Esophagus muscularis mucosa (tissue), 4 donors: ENCODE measurements around the gene CBY1. TPM values are rescaled to one million over a fixed set of nuclear protein-coding genes. Genes with fewer than 3 reads are reported as not detected.

Source experiments
- DNase-seq: peaks from one replicate; pipeline ENCODE4 v3.0.0-alpha.2; 2017; ENCODE audit errors: extremely low spot score
- H3K27ac ChIP-seq, 4 donors: fragments of 200-600 bp; sonication (generic); replicated peaks in 1 of 4; 1 replicate in 3 of 4; 2 replicates in 1 of 4; pipeline ENCODE4 v1.5.1; 2016 to 2019; ENCODE audit warnings: mild to moderate bottlenecking in 1 of 4
- H3K27me3 ChIP-seq, 4 donors: fragments of 200-600 bp; sonication (generic); one replicate each; pipeline versions ENCODE4 v1.5.1 to v1.6.0; 2016 to 2019
- H3K36me3 ChIP-seq, 4 donors: fragments of 200-600 bp; sonication (generic); one replicate each; pipeline ENCODE4 v1.5.1; 2016 to 2019
- H3K4me1 ChIP-seq, 4 donors: fragments of 200-600 bp; sonication (generic); one replicate each; pipeline ENCODE4 v1.5.1; 2016 to 2019
- H3K4me3 ChIP-seq, 4 donors: fragments of 200-600 bp; sonication (generic); 1 replicate in 2 of 4; 2 replicates in 2 of 4; pipeline ENCODE4 v1.5.1; 2016 to 2019; ENCODE audit warnings: mild to moderate bottlenecking in 4 of 4, moderate library complexity in 1 of 4
- H3K9me3 ChIP-seq, 4 donors: fragments of 200-600 bp; sonication (generic); 1 replicate in 3 of 4; 2 replicates in 1 of 4; pipeline ENCODE4 v1.5.1; 2016 to 2019
- CTCF ChIP-seq, 3 experiments: fragments of 200-600 bp in 2 of 3; fragments of 450-650 bp in 1 of 3; sonication (generic) in 2 of 3; IDR thresholded peaks; one replicate each; pipeline ENCODE4 v1.5.1; 2017 to 2019; ENCODE audit warnings: antibody characterized with exemption in 3 of 3, mild to moderate bottlenecking in 2 of 3, moderate library complexity in 1 of 3
- EP300 ChIP-seq: sonication (generic); formaldehyde crosslinking; IDR thresholded peaks from one replicate; pipeline ENCODE4 v1.6.1; 2017; ENCODE audit warnings: antibody characterized with exemption
- POLR2A ChIP-seq: fragments of 450-650 bp; IDR thresholded peaks from one replicate; pipeline ENCODE4 v1.6.1; 2017; ENCODE audit warnings: antibody characterized with exemption, moderate library complexity, mild to moderate bottlenecking, low read depth
- POLR2AphosphoS5 ChIP-seq, 2 donors: sonication (generic); formaldehyde crosslinking; IDR thresholded peaks; one replicate each; pipeline ENCODE4 v1.6.1; 2017; ENCODE audit warnings: antibody characterized with exemption in 2 of 2
- WGBS: methylation state at CpG from one replicate; pipeline ENCODE4 v1.1.5; 2018; 5-methylcytosine and 5-hydroxymethylcytosine counted together
- intact Hi-C: fragments of 100-400 bp; cut with DNase I; formaldehyde crosslinking; loops from one replicate; pipeline ENCODE4 v1.15.1; 2023
- total RNA-seq, 4 donors: library from RNA; depleted of rRNA; stranded (reverse); fragments of >200 nt; gene quantifications; one replicate each; pipeline versions ENCODE4 v1.1.0 to v1.2.1, GENCODE V29; 2016

CBY1 gene
- total RNA-seq, 4 donors from 2014 or later: 25.2 to 36.9 (median 33.9) TPM

DNA sequence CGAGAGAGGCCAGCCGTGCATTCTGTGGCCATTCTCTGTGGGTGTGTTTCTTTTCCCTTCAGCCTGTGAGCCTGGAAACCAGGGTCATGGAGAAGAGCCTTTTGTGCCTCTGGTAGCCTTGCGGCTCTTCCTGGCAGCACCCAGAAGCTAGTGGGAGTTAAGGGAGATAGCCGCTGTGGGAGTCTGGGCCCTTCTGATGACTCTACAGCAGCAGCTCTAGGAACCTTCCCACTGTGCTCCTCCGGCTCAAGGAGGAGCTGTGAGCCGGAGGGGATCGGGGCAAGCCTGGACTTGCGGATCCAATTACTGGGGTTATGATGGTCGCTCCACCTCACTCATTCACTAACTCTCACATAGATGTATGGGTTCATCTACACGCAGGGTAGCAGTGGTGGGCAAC lies 59.8 kb downstream of the CBY1 start:
- TF ChIP-seq EP300 (no peak), POLR2AphosphoS5 (IDR thresholded peaks at IDR 0.05) (no peak), CTCF (IDR thresholded peaks at IDR 0.05) (no peak), POLR2A (no peak)
- no peaks in the 10 kb centered on the region for H3K27me3 ChIP-seq
- intact Hi-C loops: no loop called here
- no peak overlapping the region for H3K27ac ChIP-seq
- WGBS: 92% methylated on average over 7 of the region's 10 CpGs
- H3K4me1 ChIP-seq: peaks cover 42 to 65% (median 45%) of the 10 kb centered on the region in 4 donors
- no peaks in the 10 kb centered on the region for H3K9me3 ChIP-seq
- no peak for DNase-seq
- no peak overlapping the region for H3K4me3 ChIP-seq
- peaks cover 20 to 61% (median 44%) of the 10 kb centered on the region in 4 donors for H3K36me3 ChIP-seq

DNA sequence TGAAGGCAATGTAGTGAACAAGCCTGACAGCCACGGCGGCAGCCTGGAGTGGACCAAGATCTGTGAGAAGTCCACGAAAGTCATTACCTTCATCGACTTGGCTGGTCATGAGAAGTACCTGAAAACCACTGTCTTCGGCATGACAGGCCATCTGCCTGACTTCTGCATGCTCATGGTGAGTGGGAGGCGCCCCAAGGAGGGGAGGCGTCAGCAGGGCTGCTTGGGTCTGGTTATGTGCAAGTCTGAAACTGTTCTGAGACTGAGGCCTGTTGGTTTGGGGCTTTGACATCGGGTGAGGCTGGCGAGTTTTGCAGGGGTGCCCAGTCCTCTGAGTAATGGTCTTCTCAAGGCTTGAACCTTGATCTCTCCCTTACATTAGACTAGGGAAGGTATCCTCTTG lies 60.4 kb downstream of the CBY1 start:
- DNase-seq: no peak
- intact Hi-C loops: no loop called here
- Histone ChIP-seq H3K36me3 (peaks cover 24 to 66% (median 50%) of the 10 kb centered on the region in 4 donors), H3K9me3 (no peaks in the 10 kb centered on the region), H3K4me1 (peaks cover 42 to 61% (median 45%) of the 10 kb centered on the region in 4 donors), H3K27ac (no peak overlapping the region), H3K4me3 (no peak overlapping the region), H3K27me3 (no peaks in the 10 kb centered on the region)
- TF ChIP-seq POLR2AphosphoS5 (IDR thresholded peaks at IDR 0.05): no peak
- TF ChIP-seq EP300: no peak
- no peak for TF ChIP-seq POLR2A
- no peak for TF ChIP-seq CTCF (IDR thresholded peaks at IDR 0.05)
- WGBS: 94% methylated on average over 9 of the region's 9 CpGs

DNA sequence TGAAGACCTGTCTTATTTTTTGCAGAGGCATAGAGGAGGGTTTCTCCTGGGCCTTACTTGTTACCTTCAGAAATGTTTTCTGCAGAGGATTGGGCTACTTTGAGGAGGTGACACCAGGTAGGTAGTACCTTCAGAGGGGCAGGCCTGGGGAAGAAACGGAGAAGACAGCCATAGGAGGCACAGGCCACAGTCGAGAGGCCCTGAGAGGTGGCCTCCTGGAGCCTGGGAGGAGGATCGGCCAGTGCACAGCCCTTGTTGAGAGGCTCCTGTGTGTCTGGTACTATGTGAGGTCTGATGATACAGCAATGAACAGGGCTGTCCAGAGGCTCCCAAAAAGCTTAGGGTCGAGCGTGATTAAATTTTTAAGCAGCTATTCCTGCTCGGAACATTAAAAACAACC lies 60.8 kb downstream of the CBY1 start:
- DNase-seq: no peak
- H3K27ac ChIP-seq: peak overlapping the region in 2 of 4 donors; percentile 56 to 67
- no peaks in the 10 kb centered on the region for H3K27me3 ChIP-seq
- TF ChIP-seq EP300 (no peak), CTCF (IDR thresholded peaks at IDR 0.05) (no peak), POLR2A (no peak), POLR2AphosphoS5 (IDR thresholded peaks at IDR 0.05) (no peak)
- no peaks in the 10 kb centered on the region for H3K9me3 ChIP-seq
- peaks cover 40 to 57% (median 44%) of the 10 kb centered on the region in 4 donors for H3K4me1 ChIP-seq
- no peak overlapping the region for H3K4me3 ChIP-seq
- WGBS: 98% methylated on average over 6 of the region's 6 CpGs
- H3K36me3 ChIP-seq: peaks cover 28 to 66% (median 54%) of the 10 kb centered on the region in 4 donors
- intact Hi-C loops: no loop called here

GRCh38 chr22:38718414-38718813 lies 62.0 kb downstream of the CBY1 start:
- 29% methylated on average over 6 of the region's 6 CpGs for WGBS
- peaks cover 38 to 74% (median 64%) of the 10 kb centered on the region in 4 donors for H3K36me3 ChIP-seq
- intact Hi-C loops: no loop called here
- H3K4me3 ChIP-seq: no peak overlapping the region
- no peaks in the 10 kb centered on the region for H3K27me3 ChIP-seq
- DNase-seq: no peak
- TF ChIP-seq CTCF (IDR thresholded peaks at IDR 0.05) (peak; percentile 42 to 83 (median 64)), EP300 (no peak), POLR2AphosphoS5 (IDR thresholded peaks at IDR 0.05) (peak; percentile 30 to 34)
- H3K4me1 ChIP-seq: peaks cover 29 to 45% (median 35%) of the 10 kb centered on the region in 4 donors
- H3K27ac ChIP-seq: peak overlapping the region; percentile 35 to 67 (median 61)
- no peaks in the 10 kb centered on the region for H3K9me3 ChIP-seq

GRCh38 chr22:38719196-38719595 lies 62.8 kb downstream of the CBY1 start:
- no peak for DNase-seq
- Histone ChIP-seq H3K27me3 (no peaks in the 10 kb centered on the region), H3K27ac (peak overlapping the region in 3 of 4 donors; percentile 56 to 67 (median 66)), H3K4me1 (peaks cover 21 to 37% (median 28%) of the 10 kb centered on the region in 4 donors), H3K9me3 (no peaks in the 10 kb centered on the region), H3K36me3 (peaks cover 45 to 81% (median 72%) of the 10 kb centered on the region in 4 donors), H3K4me3 (no peak overlapping the region)
- WGBS: 90% methylated on average over 6 of the region's 6 CpGs
- intact Hi-C loops: no loop called here
- TF ChIP-seq CTCF (IDR thresholded peaks at IDR 0.05) (no peak), EP300 (no peak), POLR2AphosphoS5 (IDR thresholded peaks at IDR 0.05) (no peak), POLR2A (no peak)
